Nephron progenitor cell (in vitro differentiated cells): ENCODE measurements around the gene LRP1B.
A peak's percentile ranks its signal among the peaks of the same experiment; 100 is the strongest.

Source experiments
- DNase-seq: peaks from one replicate; pipeline ENCODE4 v3.0.0; 2021
- H3K27ac Mint-ChIP-seq: 2 replicates; pipeline ENCODE4 v1.8.0; 2021; ENCODE audit warnings: mild to moderate bottlenecking, moderate library complexity, mixed read lengths
- H3K27me3 Mint-ChIP-seq: 2 replicates; pipeline ENCODE4 v1.8.0; 2021; ENCODE audit warnings: mild to moderate bottlenecking, low read depth, mixed read lengths; ENCODE audit not compliant: poor library complexity
- H3K36me3 Mint-ChIP-seq: 2 replicates; pipeline ENCODE4 v1.8.0; 2021; ENCODE audit warnings: low read depth, mixed read lengths
- H3K4me1 Mint-ChIP-seq: 2 replicates; pipeline ENCODE4 v1.8.0; 2021; ENCODE audit warnings: mixed read lengths
- H3K4me3 Mint-ChIP-seq: 2 replicates; pipeline ENCODE4 v1.8.0; 2021; ENCODE audit warnings: mild to moderate bottlenecking, moderate library complexity, mixed read lengths
- H3K9me3 Mint-ChIP-seq: 2 replicates; pipeline ENCODE4 v1.8.0; 2021; ENCODE audit warnings: mild to moderate bottlenecking, moderate library complexity, mixed read lengths
- CTCF ChIP-seq: fragments of 200-600 bp; sonication (generic); IDR thresholded peaks from 2 replicates; pipeline ENCODE4 v1.5.0; 2021; ENCODE audit warnings: antibody characterized with exemption

Gene LRP1B

DNA sequence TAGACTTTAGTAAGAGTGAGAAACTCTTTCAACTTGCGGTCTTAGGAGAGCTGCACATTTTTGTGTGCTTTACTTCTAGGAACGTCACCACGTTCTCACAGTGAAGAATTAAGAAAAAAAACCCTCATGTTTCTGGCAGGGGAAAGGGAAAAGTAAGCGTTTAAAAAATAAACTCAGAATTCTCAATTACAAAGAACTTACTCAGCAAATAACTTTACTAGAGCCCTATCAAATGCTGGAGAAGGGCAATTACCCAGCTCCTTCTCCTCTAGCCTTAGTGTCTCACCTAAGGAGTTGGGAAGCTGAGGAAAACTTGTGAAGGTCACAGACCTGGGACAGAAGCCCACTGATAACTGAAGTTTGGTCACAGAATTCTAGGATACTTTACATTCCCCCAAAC, 1500.3 kb downstream of the LRP1B start:
- no peak overlapping the region for H3K4me3 Mint-ChIP-seq
- H3K27ac Mint-ChIP-seq, result no peak overlapping the region
- no peak for TF ChIP-seq CTCF
- H3K36me3 Mint-ChIP-seq, result no peaks in the 10 kb centered on the region
- H3K27me3 Mint-ChIP-seq, result peaks cover 4% of the 10 kb centered on the region
- peaks cover 3% of the 10 kb centered on the region for H3K9me3 Mint-ChIP-seq
- no peaks in the 10 kb centered on the region for H3K4me1 Mint-ChIP-seq
- no peak for DNase-seq

DNA sequence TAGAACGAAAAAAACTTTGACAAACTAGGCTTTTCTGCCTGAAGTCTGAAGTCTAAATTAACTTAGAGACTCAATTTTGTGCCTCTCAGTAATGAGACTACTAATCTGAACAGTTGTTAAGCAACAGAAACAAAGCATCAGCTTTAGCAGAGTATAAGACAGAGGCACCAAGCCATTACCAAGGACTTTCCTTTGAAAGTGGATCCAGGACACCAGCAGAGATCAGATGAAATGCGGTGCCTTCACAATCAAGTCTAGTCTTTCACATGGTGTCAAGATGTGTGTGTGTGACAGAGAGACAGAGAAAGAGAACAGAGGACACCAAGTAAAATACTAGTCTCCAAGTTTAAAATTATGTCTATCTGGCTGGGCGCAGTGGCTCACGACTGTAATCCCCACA, 1502.9 kb downstream of the LRP1B start:
- no peaks in the 10 kb centered on the region for H3K36me3 Mint-ChIP-seq
- H3K27ac Mint-ChIP-seq, result peak overlapping the region; percentile 85
- H3K4me1 Mint-ChIP-seq, result no peaks in the 10 kb centered on the region
- peaks cover 3% of the 10 kb centered on the region for H3K9me3 Mint-ChIP-seq
- no peak for TF ChIP-seq CTCF
- no peak overlapping the region for H3K4me3 Mint-ChIP-seq
- H3K27me3 Mint-ChIP-seq, result no peaks in the 10 kb centered on the region
- no peak for DNase-seq

DNA sequence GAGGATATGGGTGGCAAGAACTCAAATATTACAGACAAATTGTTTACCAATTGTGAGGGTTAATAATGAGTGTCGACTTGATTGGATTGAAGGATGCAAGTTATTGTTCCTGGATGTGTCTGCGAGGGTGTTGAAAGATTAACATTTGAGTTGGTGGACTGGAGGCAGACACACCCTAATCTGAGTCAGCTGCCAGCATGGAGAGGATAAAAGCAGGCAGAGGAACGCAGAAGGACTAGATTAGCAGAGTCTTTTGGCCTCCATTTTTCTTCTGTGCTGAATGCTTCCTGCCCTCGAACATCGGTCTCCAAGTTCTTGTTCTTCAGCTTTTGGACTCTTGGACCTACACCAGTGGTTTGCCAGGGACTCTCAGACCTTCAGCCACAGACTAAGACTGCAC, 1503.7 kb downstream of the LRP1B start:
- TF ChIP-seq CTCF, result no peak
- H3K27me3 Mint-ChIP-seq, result no peaks in the 10 kb centered on the region
- no peaks in the 10 kb centered on the region for H3K4me1 Mint-ChIP-seq
- DNase-seq, result no peak
- no peak overlapping the region for H3K4me3 Mint-ChIP-seq
- H3K36me3 Mint-ChIP-seq, result no peaks in the 10 kb centered on the region
- H3K9me3 Mint-ChIP-seq, result peaks cover 3% of the 10 kb centered on the region
- H3K27ac Mint-ChIP-seq, result no peak overlapping the region

GRCh38 chr2:140624200-140624599, 1506.6 kb downstream of the LRP1B start:
- Mint-ChIP-seq H3K9me3 (peaks cover 3% of the 10 kb centered on the region), H3K27ac (no peak overlapping the region), H3K4me3 (no peak overlapping the region), H3K36me3 (no peaks in the 10 kb centered on the region), H3K27me3 (no peaks in the 10 kb centered on the region), H3K4me1 (no peaks in the 10 kb centered on the region)
- DNase-seq, result no peak
- no peak for TF ChIP-seq CTCF

- no peaks in the 10 kb centered on the region for H3K27me3 Mint-ChIP-seq
- H3K36me3 Mint-ChIP-seq, result no peaks in the 10 kb centered on the region
- no peak overlapping the region for H3K4me3 Mint-ChIP-seq
- no peak for DNase-seq
- H3K4me1 Mint-ChIP-seq, result no peaks in the 10 kb centered on the region
- no peaks in the 10 kb centered on the region for H3K9me3 Mint-ChIP-seq
- TF ChIP-seq CTCF, result no peak
- no peak overlapping the region for H3K27ac Mint-ChIP-seq
Observed at GRCh38 chr2:140621583-140622362, 1509.0 kb downstream of the LRP1B start.

GRCh38 chr2:140604788-140605187, 1526.0 kb downstream of the LRP1B start:
- no peaks in the 10 kb centered on the region for H3K36me3 Mint-ChIP-seq
- H3K4me1 Mint-ChIP-seq, result no peaks in the 10 kb centered on the region
- peaks cover 4% of the 10 kb centered on the region for H3K27me3 Mint-ChIP-seq
- DNase-seq, result no peak
- no peaks in the 10 kb centered on the region for H3K9me3 Mint-ChIP-seq
- no peak for TF ChIP-seq CTCF
- no peak overlapping the region for H3K4me3 Mint-ChIP-seq
- H3K27ac Mint-ChIP-seq, result no peak overlapping the region
